Karpas-422 (cell line): ENCODE measurements around the gene NHEJ1. TPM values are rescaled to one million over a fixed set of nuclear protein-coding genes. Genes with fewer than 3 reads are reported as not detected.

Experiments
- DNase-seq: peaks from one replicate; pipeline ENCODE4 v3.0.0-alpha.2; 2015
- H2AFZ ChIP-seq: fragments of 200-600 bp; sonication (generic); 2 replicates; pipeline ENCODE4 v1.6.1; 2014; ENCODE audit warnings: antibody characterized with exemption, low read length, mixed read lengths
- H3K27ac ChIP-seq: fragments of 200-600 bp; sonication (generic); 2 replicates; pipeline ENCODE4 v1.5.1; 2014; ENCODE audit warnings: mild to moderate bottlenecking, low read length, moderate library complexity
- H3K27me3 ChIP-seq: fragments of 200-600 bp; sonication (generic); 2 replicates; pipeline ENCODE4 v1.6.1; 2014; ENCODE audit warnings: low read length, mixed read lengths
- H3K36me3 ChIP-seq: fragments of 200-600 bp; sonication (generic); 2 replicates; pipeline ENCODE4 v1.6.1; 2014; ENCODE audit warnings: low read length, mixed read lengths; ENCODE audit not compliant: insufficient read depth
- H3K4me1 ChIP-seq: fragments of 200-600 bp; sonication (generic); 2 replicates; pipeline ENCODE4 v1.6.1; 2014; ENCODE audit warnings: mild to moderate bottlenecking, low read length, mixed read lengths
- H3K4me2 ChIP-seq: fragments of 200-600 bp; sonication (generic); 2 replicates; pipeline ENCODE4 v1.6.1; 2014; ENCODE audit warnings: low read length, low read depth, mild to moderate bottlenecking; ENCODE audit not compliant: poor library complexity, severe bottlenecking
- H3K4me3 ChIP-seq: fragments of 200-600 bp; sonication (generic); 2 replicates; pipeline ENCODE4 v1.5.1; 2014; ENCODE audit warnings: mild to moderate bottlenecking, antibody characterized with exemption, low read length, mixed read lengths
- H3K79me2 ChIP-seq: fragments of 200-600 bp; sonication (generic); 2 replicates; pipeline ENCODE4 v1.6.1; 2014; ENCODE audit warnings: mild to moderate bottlenecking, low read length, mixed read lengths
- H3K9ac ChIP-seq: fragments of 200-600 bp; sonication (generic); 2 replicates; pipeline ENCODE4 v1.6.0; 2014; ENCODE audit warnings: low read length
- H3K9me2 ChIP-seq: fragments of 200-600 bp; sonication (generic), shearing (Covaris generic); replicated peaks from 2 replicates; pipeline ENCODE4 v1.6.0; 2014; ENCODE audit warnings: mild to moderate bottlenecking, low read length, moderate library complexity; ENCODE audit not compliant: insufficient read depth
- H3K9me3 ChIP-seq: fragments of 300-700, 200-600 bp; sonication (generic); 2 replicates; pipeline ENCODE4 v1.6.1; 2014; ENCODE audit warnings: low read length, mixed read lengths
- H4K20me1 ChIP-seq: fragments of 200-600 bp; sonication (generic); 2 replicates; pipeline ENCODE4 v1.6.1; 2014; ENCODE audit warnings: mild to moderate bottlenecking, antibody characterized with exemption, low read length, low read depth; ENCODE audit not compliant: insufficient read depth
- total RNA-seq: library from RNA; depleted of rRNA; stranded (reverse); fragments of >200 nt; shearing (Covaris generic); gene quantifications from 2 replicates; pipeline ENCODE4 v1.2.3, GENCODE V29; 2014; ENCODE audit warnings: low replicate concordance

NHEJ1 gene
- total RNA-seq, 1 experiment from 2014 or later, result 21.5 TPM

GRCh38 chr2:219107758-219108157 is 52.9 kb downstream of the NHEJ1 start:
- H3K4me2 ChIP-seq, result no peak overlapping the region
- H3K9me3 ChIP-seq, result no peaks in the 10 kb centered on the region
- no peaks in the 10 kb centered on the region; the same call in 1 of the 2 replicates for H4K20me1 ChIP-seq
- no peak overlapping the region for H3K9ac ChIP-seq
- H3K4me1 ChIP-seq, result no peaks in the 10 kb centered on the region
- no peaks in the 10 kb centered on the region for H3K79me2 ChIP-seq
- no peaks in the 10 kb centered on the region for H3K36me3 ChIP-seq
- H3K27me3 ChIP-seq, result no peaks in the 10 kb centered on the region
- no peak overlapping the region for H3K27ac ChIP-seq
- H3K9me2 ChIP-seq, result no peaks in the 10 kb centered on the region
- no peak overlapping the region for H3K4me3 ChIP-seq
- H2AFZ ChIP-seq, result no peak overlapping the region
- DNase-seq, result no peak

- Histone ChIP-seq H3K4me1 (no peaks in the 10 kb centered on the region), H3K27ac (no peak overlapping the region), H3K27me3 (no peaks in the 10 kb centered on the region), H4K20me1 (no peaks in the 10 kb centered on the region), H3K9me3 (no peaks in the 10 kb centered on the region), H3K4me2 (no peak overlapping the region), H3K9ac (no peak overlapping the region), H2AFZ (no peak overlapping the region), H3K9me2 (no peaks in the 10 kb centered on the region), H3K36me3 (no peaks in the 10 kb centered on the region), H3K4me3 (no peak overlapping the region), H3K79me2 (no peaks in the 10 kb centered on the region)
- no peak for DNase-seq
Observed at GRCh38 chr2:219106251-219106650, 54.4 kb downstream of the NHEJ1 start.

- no peak overlapping the region for H3K27ac ChIP-seq
- H3K9me3 ChIP-seq, result no peaks in the 10 kb centered on the region
- H3K36me3 ChIP-seq, result no peaks in the 10 kb centered on the region
- H3K9me2 ChIP-seq, result no peaks in the 10 kb centered on the region
- H3K9ac ChIP-seq, result no peak overlapping the region
- no peak overlapping the region for H2AFZ ChIP-seq
- no peaks in the 10 kb centered on the region for H4K20me1 ChIP-seq
- H3K4me2 ChIP-seq, result no peak overlapping the region
- H3K27me3 ChIP-seq, result no peaks in the 10 kb centered on the region
- H3K4me3 ChIP-seq, result no peak overlapping the region
- no peaks in the 10 kb centered on the region for H3K79me2 ChIP-seq
- no peaks in the 10 kb centered on the region for H3K4me1 ChIP-seq
- DNase-seq, result peak; percentile 79
Observed at GRCh38 chr2:219104107-219105035, 56.2 kb downstream of the NHEJ1 start.

- H3K9ac ChIP-seq, result no peak overlapping the region
- H3K79me2 ChIP-seq, result no peaks in the 10 kb centered on the region
- H3K4me3 ChIP-seq, result no peak overlapping the region
- H3K27me3 ChIP-seq, result no peaks in the 10 kb centered on the region
- no peak overlapping the region for H3K4me2 ChIP-seq
- no peak overlapping the region for H3K27ac ChIP-seq
- H3K36me3 ChIP-seq, result no peaks in the 10 kb centered on the region
- no peak for DNase-seq
- no peak overlapping the region for H2AFZ ChIP-seq
- no peaks in the 10 kb centered on the region for H3K9me2 ChIP-seq
- H3K4me1 ChIP-seq, result no peaks in the 10 kb centered on the region
- H4K20me1 ChIP-seq, result no peaks in the 10 kb centered on the region
- H3K9me3 ChIP-seq, result no peaks in the 10 kb centered on the region
Observed at GRCh38 chr2:219099329-219099728, 61.3 kb downstream of the NHEJ1 start.

GRCh38 chr2:219095406-219095935 is 65.1 kb downstream of the NHEJ1 start:
- no peak overlapping the region for H3K9ac ChIP-seq
- H3K4me1 ChIP-seq, result no peaks in the 10 kb centered on the region
- no peaks in the 10 kb centered on the region for H3K9me2 ChIP-seq
- H3K36me3 ChIP-seq, result no peaks in the 10 kb centered on the region
- H4K20me1 ChIP-seq, result no peaks in the 10 kb centered on the region
- H3K4me3 ChIP-seq, result no peak overlapping the region
- H3K27me3 ChIP-seq, result no peaks in the 10 kb centered on the region
- H3K79me2 ChIP-seq, result no peaks in the 10 kb centered on the region
- no peak for DNase-seq
- no peak overlapping the region for H2AFZ ChIP-seq
- no peaks in the 10 kb centered on the region for H3K9me3 ChIP-seq
- H3K4me2 ChIP-seq, result no peak overlapping the region
- no peak overlapping the region for H3K27ac ChIP-seq

- no peaks in the 10 kb centered on the region for H4K20me1 ChIP-seq
- no peak overlapping the region for H3K27ac ChIP-seq
- no peaks in the 10 kb centered on the region for H3K27me3 ChIP-seq
- no peaks in the 10 kb centered on the region for H3K79me2 ChIP-seq
- H3K9ac ChIP-seq, result no peak overlapping the region
- no peak overlapping the region for H3K4me2 ChIP-seq
- no peaks in the 10 kb centered on the region for H3K36me3 ChIP-seq
- no peaks in the 10 kb centered on the region for H3K9me2 ChIP-seq
- H3K9me3 ChIP-seq, result no peaks in the 10 kb centered on the region
- no peaks in the 10 kb centered on the region for H3K4me1 ChIP-seq
- H3K4me3 ChIP-seq, result no peak overlapping the region
- H2AFZ ChIP-seq, result no peak overlapping the region
- no peak for DNase-seq
Observed at GRCh38 chr2:219094171-219094570, 66.4 kb downstream of the NHEJ1 start.

GRCh38 chr2:219090436-219091299 is 69.9 kb downstream of the NHEJ1 start:
- H3K4me2 ChIP-seq, result no peak overlapping the region
- no peak overlapping the region for H3K27ac ChIP-seq
- H4K20me1 ChIP-seq, result no peaks in the 10 kb centered on the region
- no peaks in the 10 kb centered on the region for H3K27me3 ChIP-seq
- H3K9me3 ChIP-seq, result no peaks in the 10 kb centered on the region
- H3K79me2 ChIP-seq, result no peaks in the 10 kb centered on the region
- no peak overlapping the region for H3K9ac ChIP-seq
- H2AFZ ChIP-seq, result no peak overlapping the region
- H3K4me3 ChIP-seq, result no peak overlapping the region
- no peak for DNase-seq
- no peaks in the 10 kb centered on the region for H3K4me1 ChIP-seq
- H3K9me2 ChIP-seq, result no peaks in the 10 kb centered on the region
- H3K36me3 ChIP-seq, result no peaks in the 10 kb centered on the region

- Histone ChIP-seq H3K27me3 (no peaks in the 10 kb centered on the region), H3K9me3 (no peaks in the 10 kb centered on the region), H4K20me1 (peaks cover 1% of the 10 kb centered on the region; the same call in 1 of the 2 replicates), H3K4me2 (no peak overlapping the region), H3K27ac (no peak overlapping the region), H3K36me3 (no peaks in the 10 kb centered on the region), H3K4me3 (no peak overlapping the region), H2AFZ (no peak overlapping the region), H3K79me2 (no peaks in the 10 kb centered on the region), H3K9ac (no peak overlapping the region), H3K9me2 (no peaks in the 10 kb centered on the region), H3K4me1 (peaks cover 9% of the 10 kb centered on the region; the same call in 1 of the 2 replicates)
- no peak for DNase-seq
Observed at GRCh38 chr2:219089330-219089729, 71.3 kb downstream of the NHEJ1 start.
